ENCODE data around the gene MLPH.

GRCh38 chr2:237532160-237532559, 45.1 kb downstream of the MLPH start:
- TF ChIP-seq CTCF (conservative IDR thresholded peaks at IDR 0.05; ENCODE audit: low read length) (no peak), EZH2phosphoT487 (IDR thresholded peaks at IDR 0.05; ENCODE audit: borderline replicate concordance) (no peak)
